Dendritic cell treated with granulocyte-macrophage colony-stimulating factor and Interleukin-4, amounts not matched to agents 40 ng/mL and 50 ng/mL, for 4 days (primary cell): Measurements from ENCODE around the gene NDUFV3.

Source experiments
- H3K27ac Mint-ChIP-seq: one replicate; pipeline ENCODE4 v1.8.0; 2022; ENCODE audit warnings: mild to moderate bottlenecking, mixed read lengths
- H3K27me3 Mint-ChIP-seq: one replicate; pipeline ENCODE4 v1.8.0; 2022; ENCODE audit warnings: mild to moderate bottlenecking, mixed read lengths
- H3K36me3 Mint-ChIP-seq: one replicate; pipeline ENCODE4 v1.8.0; 2022; ENCODE audit warnings: low read depth, mixed read lengths
- H3K4me1 Mint-ChIP-seq: one replicate; pipeline ENCODE4 v1.8.0; 2022; ENCODE audit warnings: low read depth, mixed read lengths
- H3K4me3 Mint-ChIP-seq: one replicate; pipeline ENCODE4 v1.8.0; 2022; ENCODE audit warnings: mild to moderate bottlenecking, moderate library complexity, mixed read lengths
- H3K9me3 Mint-ChIP-seq: one replicate; pipeline ENCODE4 v1.8.0; 2022; ENCODE audit warnings: mixed read lengths
- intact Hi-C: fragments of 100-400 bp; cut with micrococcal nuclease; formaldehyde crosslinking; loops from one replicate; pipeline ENCODE4 v1.15.0; 2022

Gene NDUFV3

DNA sequence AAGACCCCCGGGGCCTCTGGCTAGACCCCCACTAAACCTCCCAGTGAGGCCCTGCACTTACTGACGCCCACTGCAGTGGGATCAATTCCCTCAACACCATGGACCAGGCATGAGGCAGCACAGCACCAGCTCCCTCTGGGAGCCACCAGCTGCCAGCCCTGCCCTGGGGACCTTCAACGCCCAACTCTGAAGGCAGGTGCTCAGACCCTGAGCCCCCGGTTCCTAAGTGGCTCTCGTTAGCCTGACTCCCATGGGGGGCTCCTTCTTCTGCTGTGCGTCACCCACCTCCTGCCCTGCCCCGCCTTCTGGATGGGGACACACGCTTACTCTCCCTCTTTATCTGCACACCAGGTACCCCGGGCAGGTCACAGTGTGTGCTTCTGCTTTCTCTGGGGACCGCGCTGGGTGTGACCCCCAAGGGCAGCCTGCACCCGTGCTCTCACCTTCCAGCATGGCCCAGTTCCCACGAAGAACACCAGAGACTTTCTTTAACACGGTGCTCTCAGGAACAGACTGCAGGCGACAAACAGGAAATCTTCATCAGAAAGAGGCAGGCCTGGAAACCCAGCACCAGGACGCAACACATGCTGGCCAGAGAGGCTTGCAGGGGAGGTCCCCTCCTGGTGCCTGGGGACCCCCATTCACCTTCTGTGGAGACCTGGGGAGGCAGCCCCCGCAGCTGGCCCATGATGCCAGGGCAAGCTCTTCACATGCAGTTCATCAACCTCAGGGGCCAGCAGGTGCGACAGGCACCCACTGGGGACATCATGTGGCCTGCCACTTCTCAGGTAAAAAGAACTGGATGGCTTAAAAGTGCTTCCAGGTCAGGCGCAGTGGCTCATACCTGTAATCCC lies 41.1 kb upstream of the NDUFV3 start:
- H3K4me1 Mint-ChIP-seq, result no peaks in the 10 kb centered on the region
- H3K4me3 Mint-ChIP-seq, result no peak overlapping the region
- H3K27ac Mint-ChIP-seq, result no peak overlapping the region
- H3K36me3 Mint-ChIP-seq, result peaks cover 100% of the 10 kb centered on the region
- no peaks in the 10 kb centered on the region for H3K9me3 Mint-ChIP-seq
- H3K27me3 Mint-ChIP-seq, result no peaks in the 10 kb centered on the region
- intact Hi-C loops, result no loop called here

DNA sequence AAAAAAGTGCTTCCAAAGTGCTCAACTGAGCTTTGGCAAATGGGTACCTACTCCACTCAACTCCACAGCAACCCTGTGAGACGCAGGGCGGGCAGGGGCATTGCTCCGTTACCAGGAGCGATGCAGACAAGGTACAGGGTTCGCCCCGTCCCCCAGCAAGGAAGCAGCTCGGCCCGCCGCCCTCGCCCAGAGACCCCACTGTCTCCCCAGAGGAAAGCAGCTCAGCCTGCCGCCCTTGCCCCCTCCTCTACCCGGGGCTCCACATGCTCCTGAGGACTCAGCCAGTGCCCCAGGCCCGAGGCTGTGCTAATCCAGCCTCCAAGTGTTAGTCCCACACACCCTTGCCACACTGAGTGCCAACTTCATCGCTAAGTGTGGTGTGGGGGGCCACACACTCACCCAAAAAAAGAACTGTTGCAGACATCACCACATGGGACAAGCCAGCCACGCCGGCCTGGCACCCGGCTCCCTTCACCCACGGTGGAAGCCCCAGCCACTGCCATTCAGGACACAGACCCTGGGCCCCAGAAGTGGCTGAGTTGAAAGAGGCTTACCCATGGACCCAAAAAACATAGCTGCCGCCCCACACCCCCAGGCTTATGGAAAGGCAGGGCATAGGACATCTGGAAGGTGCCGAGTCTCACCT lies 40.1 kb upstream of the NDUFV3 start:
- Mint-ChIP-seq H3K27ac (no peak overlapping the region), H3K4me1 (no peaks in the 10 kb centered on the region), H3K36me3 (peaks cover 100% of the 10 kb centered on the region), H3K9me3 (no peaks in the 10 kb centered on the region), H3K4me3 (no peak overlapping the region), H3K27me3 (no peaks in the 10 kb centered on the region)
- intact Hi-C loops, result no loop called here

GRCh38 chr21:42853621-42854020 lies 39.5 kb upstream of the NDUFV3 start:
- Mint-ChIP-seq H3K4me1 (no peaks in the 10 kb centered on the region), H3K36me3 (peaks cover 100% of the 10 kb centered on the region), H3K27me3 (no peaks in the 10 kb centered on the region), H3K27ac (no peak overlapping the region), H3K9me3 (no peaks in the 10 kb centered on the region), H3K4me3 (no peak overlapping the region)
- intact Hi-C loops, result no loop called here

DNA sequence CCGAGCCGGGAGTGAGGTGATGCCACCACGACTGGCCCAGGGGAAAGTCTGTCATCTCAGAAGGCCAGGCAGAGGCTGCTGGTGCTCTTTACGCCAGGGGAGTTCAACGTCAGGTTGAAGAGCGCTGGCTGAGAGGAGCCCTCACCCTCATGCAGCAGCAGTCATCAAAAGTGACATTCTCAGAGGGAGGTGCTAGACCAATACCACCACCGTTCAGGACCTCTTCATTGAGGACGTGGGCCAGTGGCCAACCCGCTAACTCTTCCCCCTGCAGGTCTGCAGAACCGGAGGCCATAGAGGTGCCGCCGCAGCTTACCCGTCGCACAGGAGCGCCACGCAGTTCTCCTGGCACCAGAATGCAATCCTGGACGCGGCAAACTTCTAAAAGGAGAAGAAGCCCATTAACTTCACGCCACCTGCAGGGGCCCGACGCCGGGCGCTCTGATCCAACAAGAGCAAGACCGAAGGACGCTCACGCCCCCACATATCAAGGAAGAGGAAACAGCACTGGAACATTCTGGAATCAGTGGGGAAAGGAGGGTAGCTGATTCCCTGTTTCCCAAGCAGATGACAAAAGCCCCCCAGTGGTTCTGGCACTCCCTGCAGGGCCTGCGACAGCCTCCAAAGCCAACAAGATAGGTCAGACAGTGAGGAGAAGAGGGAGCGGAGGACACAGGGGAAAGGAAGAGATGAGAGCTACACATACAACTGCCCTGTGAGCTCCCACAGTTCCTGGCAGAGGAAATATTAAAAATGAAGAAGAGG lies 38.7 kb upstream of the NDUFV3 start:
- H3K4me1 Mint-ChIP-seq, result no peaks in the 10 kb centered on the region
- intact Hi-C loops, result no loop called here
- H3K36me3 Mint-ChIP-seq, result peaks cover 100% of the 10 kb centered on the region
- H3K4me3 Mint-ChIP-seq, result no peak overlapping the region
- no peaks in the 10 kb centered on the region for H3K27me3 Mint-ChIP-seq
- no peaks in the 10 kb centered on the region for H3K9me3 Mint-ChIP-seq
- H3K27ac Mint-ChIP-seq, result no peak overlapping the region

DNA sequence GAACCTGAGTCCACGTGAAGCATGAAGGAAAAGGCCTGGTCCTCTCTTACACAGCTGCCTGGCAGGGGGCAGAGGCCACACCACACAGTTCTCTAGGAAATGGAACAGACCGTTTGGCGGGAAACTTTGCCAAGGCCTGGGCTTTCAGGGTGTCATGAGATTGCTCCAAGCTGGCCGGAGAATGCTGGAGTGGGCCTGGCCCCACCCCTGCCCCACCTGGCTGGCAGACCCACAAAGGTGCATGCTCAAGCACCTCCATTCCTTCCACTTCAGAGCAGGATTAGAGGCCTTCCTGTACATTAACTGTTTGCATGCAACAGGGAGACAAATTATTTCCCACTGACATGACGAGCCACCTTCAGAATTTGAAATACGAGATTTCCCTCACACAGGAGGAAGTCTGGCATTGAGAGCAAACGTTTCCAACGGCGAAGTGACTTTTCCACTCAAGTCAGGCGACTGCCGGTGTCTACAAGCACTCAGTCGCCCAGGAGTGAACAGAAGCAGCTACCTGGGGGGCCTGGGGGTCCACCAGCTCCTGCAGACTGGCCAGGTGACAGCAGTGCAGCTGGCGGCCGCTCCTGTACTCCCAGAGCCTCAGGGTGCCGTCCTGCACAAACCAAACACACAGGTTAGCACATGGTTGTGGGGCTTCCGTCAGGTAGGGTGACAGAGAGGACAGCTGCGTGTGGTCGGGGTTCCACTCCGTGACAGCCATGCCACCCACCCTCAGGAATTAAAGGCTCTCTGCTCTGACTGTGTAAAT lies 37.8 kb upstream of the NDUFV3 start:
- H3K36me3 Mint-ChIP-seq, result peaks cover 100% of the 10 kb centered on the region

DNA sequence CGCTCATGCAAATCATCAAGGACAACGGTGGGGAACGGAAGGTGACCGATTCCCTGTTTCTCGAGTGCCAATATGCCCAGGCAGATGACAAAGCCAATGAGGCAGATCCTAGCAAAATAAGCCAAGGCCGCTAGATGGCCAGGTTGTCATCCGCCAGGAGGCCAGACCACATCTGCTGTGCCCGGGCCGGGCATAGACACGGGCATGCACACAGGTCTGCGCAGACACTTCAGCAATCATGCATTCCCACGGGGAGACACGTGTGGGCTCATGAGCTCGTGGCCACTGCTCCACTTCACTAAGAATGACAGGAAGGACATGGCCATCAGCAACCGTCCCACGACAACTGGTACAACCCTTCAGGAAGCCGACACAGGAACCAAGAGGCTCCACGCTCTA lies 37.2 kb upstream of the NDUFV3 start:
- no peak overlapping the region for H3K4me3 Mint-ChIP-seq
- peaks cover 100% of the 10 kb centered on the region for H3K36me3 Mint-ChIP-seq
- H3K9me3 Mint-ChIP-seq, result no peaks in the 10 kb centered on the region
- H3K27me3 Mint-ChIP-seq, result no peaks in the 10 kb centered on the region
- H3K27ac Mint-ChIP-seq, result no peak overlapping the region
- intact Hi-C loops, result no loop called here
- H3K4me1 Mint-ChIP-seq, result no peaks in the 10 kb centered on the region

More for the DNA sequence above, 37.8 kb upstream of the NDUFV3 start:
- H3K4me3 Mint-ChIP-seq, result no peak overlapping the region
- no peaks in the 10 kb centered on the region for H3K4me1 Mint-ChIP-seq
- no peaks in the 10 kb centered on the region for H3K27me3 Mint-ChIP-seq
- intact Hi-C loops, result no loop called here
- no peaks in the 10 kb centered on the region for H3K9me3 Mint-ChIP-seq
- H3K27ac Mint-ChIP-seq, result no peak overlapping the region

DNA sequence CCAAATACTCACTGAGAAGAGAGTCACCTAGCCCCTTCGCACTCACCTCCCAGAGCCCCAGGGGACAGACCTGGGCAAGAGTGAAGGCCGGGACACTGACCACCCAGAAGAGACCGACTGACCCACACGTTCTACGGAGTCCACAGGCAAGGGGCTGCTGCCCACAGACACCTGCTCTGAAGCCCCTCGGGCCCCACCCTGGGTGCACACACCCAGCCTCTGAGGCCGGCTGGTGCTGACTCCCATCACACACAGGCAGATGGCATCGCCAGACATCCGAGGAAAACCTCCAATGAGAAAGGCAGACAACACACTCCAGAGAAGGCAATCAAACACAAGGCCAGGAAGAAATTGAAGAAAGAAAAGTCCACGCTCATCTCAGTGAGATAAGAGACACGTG lies 35.9 kb upstream of the NDUFV3 start:
- no peaks in the 10 kb centered on the region for H3K27me3 Mint-ChIP-seq
- no peak overlapping the region for H3K27ac Mint-ChIP-seq
- no peaks in the 10 kb centered on the region for H3K4me1 Mint-ChIP-seq
- H3K9me3 Mint-ChIP-seq, result no peaks in the 10 kb centered on the region
- no peak overlapping the region for H3K4me3 Mint-ChIP-seq
- peaks cover 100% of the 10 kb centered on the region for H3K36me3 Mint-ChIP-seq
- intact Hi-C loops, result no loop called here

DNA sequence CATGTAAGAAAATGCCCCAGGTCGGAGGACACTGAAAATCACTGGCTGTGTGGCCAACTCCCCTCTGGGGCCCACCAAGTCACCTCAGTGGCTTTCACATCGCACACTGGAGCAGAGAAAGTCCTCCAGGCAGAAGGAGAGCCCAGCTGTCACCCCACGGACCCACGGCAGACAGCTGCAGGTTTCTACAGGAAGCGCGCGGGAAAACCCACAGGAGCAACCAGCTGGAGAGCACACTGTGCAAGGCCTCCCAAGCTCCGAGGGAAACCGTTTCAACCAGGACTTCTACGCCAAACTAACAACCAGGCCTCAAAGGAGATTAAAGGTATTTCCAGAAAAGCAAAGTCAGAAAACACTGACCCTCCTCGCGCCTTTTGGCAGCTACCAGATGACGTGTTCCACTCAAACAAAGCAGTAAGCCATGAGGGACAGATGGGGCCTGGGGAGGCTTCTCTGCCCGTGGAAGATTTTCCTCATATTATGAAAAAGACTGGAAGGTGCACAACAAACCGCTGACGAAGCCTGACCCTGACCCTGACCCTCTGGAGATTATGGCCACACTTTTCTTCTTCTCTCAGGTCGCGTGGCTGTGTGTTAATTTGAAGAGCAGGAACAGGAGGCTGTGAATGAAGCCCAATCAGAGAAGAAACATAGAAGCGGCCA lies 34.8 kb upstream of the NDUFV3 start:
- no peaks in the 10 kb centered on the region for H3K4me1 Mint-ChIP-seq
- peaks cover 100% of the 10 kb centered on the region for H3K36me3 Mint-ChIP-seq
- intact Hi-C loops, result no loop called here
- no peak overlapping the region for H3K27ac Mint-ChIP-seq
- H3K4me3 Mint-ChIP-seq, result no peak overlapping the region
- no peaks in the 10 kb centered on the region for H3K9me3 Mint-ChIP-seq
- no peaks in the 10 kb centered on the region for H3K27me3 Mint-ChIP-seq

DNA sequence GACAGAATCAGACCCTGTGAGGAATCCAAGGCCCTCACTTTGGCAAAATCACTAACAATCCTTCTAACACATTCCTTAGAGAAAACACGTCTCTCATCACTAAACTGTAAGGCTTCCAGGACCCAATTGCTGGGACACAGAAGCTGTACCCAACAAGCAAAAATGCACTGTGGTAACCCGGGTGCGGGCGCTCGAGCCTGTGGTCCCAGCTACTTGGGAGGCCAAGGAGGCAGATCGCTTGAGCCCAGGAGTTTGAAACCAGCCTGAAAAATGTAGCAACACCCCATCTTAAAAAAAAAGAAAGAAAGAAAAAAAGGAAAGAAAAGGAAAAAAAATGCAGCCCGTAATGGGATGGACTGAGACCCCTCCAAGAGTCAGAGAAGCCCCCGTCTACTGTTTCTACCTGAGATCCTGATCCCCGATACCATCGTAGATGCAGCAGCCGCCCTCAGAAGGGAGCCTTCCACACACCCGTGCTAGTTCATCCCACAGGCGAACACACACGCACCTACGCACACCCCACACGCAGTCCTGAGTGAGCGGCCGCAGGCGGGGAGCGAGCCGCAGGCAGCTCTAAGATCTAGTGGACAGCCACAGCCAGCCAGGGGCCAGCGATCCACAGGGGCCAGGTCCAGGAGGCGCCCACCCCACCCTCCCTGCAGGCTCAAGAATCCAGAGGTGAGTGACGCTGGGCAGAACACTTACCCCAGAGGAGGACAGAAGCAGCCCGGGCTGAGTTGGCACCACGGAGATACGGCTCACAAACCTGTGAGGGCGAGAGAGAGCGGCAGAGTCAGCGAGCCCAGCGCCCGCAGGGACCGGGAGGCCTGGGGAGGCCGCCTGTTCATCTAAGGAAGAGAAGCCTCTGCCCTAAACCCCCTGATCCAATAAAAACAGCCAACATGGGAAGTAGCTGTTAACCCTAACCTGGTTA lies 33.9 kb upstream of the NDUFV3 start:
- no peak overlapping the region for H3K27ac Mint-ChIP-seq
- H3K27me3 Mint-ChIP-seq, result no peaks in the 10 kb centered on the region
- H3K4me3 Mint-ChIP-seq, result no peak overlapping the region
- no peaks in the 10 kb centered on the region for H3K4me1 Mint-ChIP-seq
- no peaks in the 10 kb centered on the region for H3K9me3 Mint-ChIP-seq
- intact Hi-C loops, result no loop called here
- peaks cover 98% of the 10 kb centered on the region for H3K36me3 Mint-ChIP-seq

- H3K27me3 Mint-ChIP-seq, result no peaks in the 10 kb centered on the region
- no peaks in the 10 kb centered on the region for H3K9me3 Mint-ChIP-seq
- intact Hi-C loops, result no loop called here
- H3K36me3 Mint-ChIP-seq, result peaks cover 98% of the 10 kb centered on the region
- H3K4me1 Mint-ChIP-seq, result no peaks in the 10 kb centered on the region
- no peak overlapping the region for H3K4me3 Mint-ChIP-seq
- no peak overlapping the region for H3K27ac Mint-ChIP-seq
Observed at GRCh38 chr21:42859891-42860230, 33.2 kb upstream of the NDUFV3 start.

GRCh38 chr21:42860345-42860744 lies 32.8 kb upstream of the NDUFV3 start:
- Mint-ChIP-seq H3K4me3 (no peak overlapping the region), H3K27ac (no peak overlapping the region), H3K27me3 (no peaks in the 10 kb centered on the region), H3K9me3 (no peaks in the 10 kb centered on the region), H3K4me1 (no peaks in the 10 kb centered on the region), H3K36me3 (peaks cover 97% of the 10 kb centered on the region)
- intact Hi-C loops, result no loop called here

GRCh38 chr21:42861311-42861847 lies 31.7 kb upstream of the NDUFV3 start:
- Mint-ChIP-seq H3K9me3 (no peaks in the 10 kb centered on the region), H3K4me1 (no peaks in the 10 kb centered on the region), H3K27me3 (no peaks in the 10 kb centered on the region), H3K4me3 (no peak overlapping the region), H3K36me3 (peaks cover 95% of the 10 kb centered on the region), H3K27ac (no peak overlapping the region)
- intact Hi-C loops, result no loop called here
